GM12891 (cell line): ENCODE results near the gene KLHL41.
A peak's percentile ranks its signal among the peaks of the same experiment; 100 is the strongest.
"Not testable (repeated sequence)": the region's sequence is repeated elsewhere in the genome, so short reads cannot be mapped to it uniquely, and the experiment has no call there.

Experiments used
- DNase-seq: peaks from one replicate; pipeline ENCODE4 v3.0.0; 2011; ENCODE audit warnings: low spot score; ENCODE audit not compliant: insufficient read length
- FAIRE-seq: peaks from 2 replicates; lab custom pipeline; 2011; peaks lifted over from hg19 to GRCh38; lab: Jason Lieb, UNC
- PAX5 ChIP-seq: IDR thresholded peaks from 2 replicates; pipeline ENCODE4 v1.6.1; 2011; ENCODE audit warnings: low read length, moderate library complexity, mild to moderate bottlenecking; ENCODE audit not compliant: insufficient read depth, severe bottlenecking
- POLR2A ChIP-seq: IDR thresholded peaks from 2 replicates; pipeline ENCODE4 v1.6.1; 2011; ENCODE audit warnings: low read depth, low read length, control low read depth
- POLR2AphosphoS5 ChIP-seq: IDR thresholded peaks from 2 replicates; pipeline ENCODE4 v1.6.1; 2011; ENCODE audit warnings: low read depth, low read length, control low read depth
- POU2F2 ChIP-seq: IDR thresholded peaks from 2 replicates; pipeline ENCODE4 v1.6.1; 2011; ENCODE audit warnings: low read depth, mild to moderate bottlenecking, control low read depth, low read length, moderate library complexity
- SPI1 ChIP-seq: IDR thresholded peaks from 2 replicates; pipeline ENCODE4 v1.6.1; 2011; ENCODE audit warnings: low read depth, low read length, control low read depth
- TAF1 ChIP-seq: IDR thresholded peaks from 2 replicates; pipeline ENCODE4 v1.6.1; 2011; ENCODE audit warnings: low read depth, low read length, control low read depth

The KLHL41 gene

DNA sequence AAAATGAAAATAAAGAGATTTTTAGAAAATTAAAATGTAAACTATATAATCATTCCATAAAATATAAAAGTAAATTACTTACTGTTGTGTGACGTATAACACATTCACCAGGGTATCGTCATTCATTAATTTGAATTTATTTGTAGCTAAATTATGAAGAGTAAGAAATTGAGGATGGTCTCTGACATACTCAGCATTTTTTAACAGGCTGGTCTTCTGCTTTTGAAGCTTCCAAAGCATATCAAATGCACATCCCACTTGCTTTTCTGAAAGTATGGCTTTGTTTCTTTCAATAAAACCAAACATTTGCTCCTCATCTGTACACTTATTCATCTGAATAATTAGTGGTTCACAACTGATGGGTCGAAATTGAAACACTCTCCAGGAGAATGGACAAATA is 62.1 kb downstream of the KLHL41 start:
- FAIRE-seq: no peak
- DNase-seq: no peak

DNA sequence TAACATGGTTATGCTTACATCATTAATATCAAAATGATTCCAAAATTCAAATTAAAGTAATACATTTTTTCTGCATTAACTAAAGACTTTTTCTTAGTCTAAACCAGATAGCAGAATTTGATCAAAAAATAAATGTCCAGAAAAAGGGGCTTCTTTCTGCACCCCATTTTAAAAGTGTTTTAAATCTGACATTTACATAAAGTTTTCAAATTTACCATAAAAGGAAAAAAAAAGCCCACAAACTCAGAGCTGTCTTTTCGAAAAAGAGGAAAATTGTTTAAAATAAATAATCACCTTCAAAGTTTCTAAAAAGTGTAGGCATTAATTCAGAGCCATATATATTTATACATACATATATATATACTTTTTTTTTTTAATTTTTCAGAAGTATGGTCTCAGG is 62.7 kb downstream of the KLHL41 start:
- FAIRE-seq (no peak), DNase-seq (no peak)
- no peak for TF ChIP-seq POU2F2
- TF ChIP-seq SPI1: no peak
- no peak for TF ChIP-seq TAF1
- no peak for TF ChIP-seq POLR2AphosphoS5
- TF ChIP-seq POLR2A: no peak
- TF ChIP-seq PAX5: no peak

More for the DNA sequence above, 62.1 kb downstream of the KLHL41 start:
- TF ChIP-seq POLR2A (no peak), TAF1 (no peak), POU2F2 (no peak), SPI1 (no peak), POLR2AphosphoS5 (no peak), PAX5 (no peak)

DNA sequence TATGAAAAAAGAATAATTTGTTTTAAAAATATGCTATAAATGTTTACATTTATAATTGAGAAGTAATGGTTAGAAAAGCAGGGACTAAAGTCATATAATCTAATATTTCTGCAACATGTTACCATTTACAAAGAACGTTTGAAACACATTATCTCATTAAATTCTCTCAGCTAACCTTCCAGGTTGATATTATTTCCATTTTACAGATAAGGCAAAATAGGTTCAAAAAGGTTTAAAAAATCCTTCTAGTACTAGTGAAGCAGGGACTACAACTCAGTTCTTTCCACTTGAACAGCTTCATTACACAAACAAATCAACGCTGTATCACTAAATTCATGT is 63.3 kb downstream of the KLHL41 start:
- DNase-seq (no peak), FAIRE-seq (no peak)
- TF ChIP-seq SPI1 (no peak), PAX5 (no peak), POLR2AphosphoS5 (no peak), TAF1 (no peak), POLR2A (no peak), POU2F2 (no peak)

DNA sequence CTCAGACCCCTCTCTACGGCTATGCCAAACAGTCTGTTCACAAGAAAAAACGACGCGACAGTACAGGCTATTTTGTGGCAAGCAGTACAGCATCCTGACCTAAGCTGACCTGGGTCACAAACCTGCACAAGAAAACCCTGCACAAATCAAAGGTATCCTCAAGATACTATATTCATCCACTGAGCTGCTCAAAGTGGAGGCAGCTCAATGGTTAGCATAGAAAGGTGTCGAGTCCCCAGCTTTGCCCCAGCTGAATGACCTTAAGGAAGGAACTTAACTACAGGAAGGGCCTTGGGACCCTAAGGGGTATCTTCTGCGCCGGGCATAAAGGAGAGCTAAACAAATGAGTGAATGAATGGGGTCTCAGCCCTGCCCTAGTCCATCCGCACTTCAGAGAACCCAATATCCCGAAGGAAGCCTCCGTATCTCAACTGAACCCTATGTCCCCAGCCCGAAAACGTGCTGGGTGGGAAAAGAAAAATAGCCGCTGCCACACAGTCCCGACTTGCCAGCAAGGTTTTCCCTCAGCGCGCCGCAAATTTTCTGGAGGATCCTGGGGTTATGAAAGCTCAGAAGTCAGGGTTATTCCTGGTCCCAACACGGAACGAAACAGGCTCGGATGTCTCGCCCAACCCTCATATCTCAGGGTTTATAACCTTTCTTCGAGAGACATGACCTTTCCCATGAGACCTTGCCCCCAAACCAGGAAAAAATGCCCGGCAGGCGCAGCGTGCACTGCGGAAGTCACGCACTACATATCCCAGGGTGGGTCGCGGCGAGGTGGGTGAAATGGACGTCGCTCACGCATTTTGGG is 63.9 kb downstream of the KLHL41 start, which contains the start of gene FASTKD1:
FASTKD1 (minus strand) TSS at position 706 of the 814 bp plus-strand sequence. CDS start 1,836 bp downstream, outside the sequence.
- FAIRE-seq (peak; percentile 92), DNase-seq (peak; percentile 62)
- TF ChIP-seq TAF1: peak; percentile 44; the same call in 1 of the 2 replicates
- TF ChIP-seq POLR2A: peak; percentile 49; the same call in 1 of the 2 replicates
- TF ChIP-seq POU2F2: peak; percentile 77; the same call in 1 of the 2 replicates
- TF ChIP-seq POLR2AphosphoS5: peak; percentile 65; the same call in 1 of the 2 replicates
- no peak for TF ChIP-seq PAX5
- TF ChIP-seq SPI1: peak; percentile 60; the same call in 1 of the 2 replicates

DNA sequence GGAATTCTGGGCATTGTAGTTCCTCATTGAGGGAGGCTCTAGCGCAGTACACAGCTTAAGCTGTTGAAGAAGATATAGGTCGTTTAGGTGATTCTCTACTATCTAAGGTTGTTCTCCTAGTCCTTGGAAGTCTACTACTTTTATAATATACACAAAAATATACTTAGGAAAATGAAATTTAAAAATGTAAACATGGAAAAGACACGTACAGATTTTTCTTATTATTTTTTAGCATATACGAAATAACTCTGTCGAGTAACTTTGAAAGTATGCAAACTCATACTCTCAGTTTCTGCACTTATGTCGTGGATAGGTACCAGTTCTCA is 64.4 kb downstream of the KLHL41 start:
- FAIRE-seq (no peak), DNase-seq (no peak)
- TF ChIP-seq POLR2AphosphoS5 (no peak), POLR2A (no peak)

DNA sequence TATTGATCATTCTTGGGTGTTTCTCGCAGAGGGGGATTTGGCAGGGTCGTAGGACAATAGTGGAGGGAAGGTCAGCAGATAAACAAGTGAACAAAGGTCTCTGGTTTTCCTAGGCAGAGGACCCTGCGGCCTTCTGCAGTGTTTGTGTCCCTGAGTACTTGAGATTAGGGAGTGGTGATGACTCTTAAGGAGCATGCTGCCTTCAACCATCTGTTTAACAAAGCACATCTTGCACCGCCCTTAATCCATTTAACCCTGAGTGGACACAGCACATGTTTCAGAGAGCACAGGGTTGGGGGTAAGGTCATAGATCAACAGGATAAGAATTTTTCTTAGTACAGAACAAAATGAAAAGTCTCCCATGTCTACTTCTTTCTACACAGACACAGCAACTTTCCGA is 65.0 kb downstream of the KLHL41 start:
- not testable (repeated sequence) for FAIRE-seq, DNase-seq

GRCh38 chr2:169575264-169575663 is 65.8 kb downstream of the KLHL41 start:
- FAIRE-seq, DNase-seq: not testable (repeated sequence)
